CD14-positive monocyte (primary cell): ENCODE results near the gene MS4A5. TPM values are rescaled to one million over a fixed set of nuclear protein-coding genes. Genes with fewer than 3 reads are reported as not detected.

ENCODE experiments used
- DNase-seq, 3 donors: peaks; one replicate each; pipeline ENCODE4 v3.0.0-alpha.2; 2011 to 2022
- H2AFZ ChIP-seq: 2 replicates; pipeline ENCODE4 v1.6.0; 2012; ENCODE audit warnings: mild to moderate bottlenecking, low read depth, low read length, inconsistent platforms; ENCODE audit not compliant: insufficient read depth, poor library complexity, severe bottlenecking
- H3K27ac ChIP-seq, 2 donors: 1 replicate in 1 of 2; 2 replicates in 1 of 2; pipeline ENCODE4 v1.5.1; 2012 to 2013; ENCODE audit warnings: low read length in 2 of 2, control low read depth in 1 of 2, inconsistent platforms in 1 of 2, low read depth in 1 of 2, mild to moderate bottlenecking in 1 of 2
- H3K27me3 ChIP-seq, 2 donors: one replicate each; pipeline versions ENCODE4 v1.6.0 to v1.6.1; 2011 to 2013; ENCODE audit warnings: low read length in 2 of 2; ENCODE audit not compliant: control insufficient read depth in 2 of 2, insufficient read depth in 2 of 2
- H3K36me3 ChIP-seq, 2 donors: replicated peaks in 1 of 2; 1 replicate in 1 of 2; 2 replicates in 1 of 2; pipeline versions ENCODE4 v1.5.1 to v1.6.1; 2012 to 2013; ENCODE audit warnings: low read length in 2 of 2, control low read depth in 1 of 2, inconsistent platforms in 1 of 2, mild to moderate bottlenecking in 1 of 2; ENCODE audit not compliant: insufficient read depth in 2 of 2, control insufficient read depth in 1 of 2
- H3K4me1 ChIP-seq, 2 donors: 1 replicate in 1 of 2; 2 replicates in 1 of 2; pipeline versions ENCODE4 v1.5.1 to v1.6.1; 2012 to 2013; ENCODE audit warnings: low read length in 2 of 2, control low read depth in 1 of 2, inconsistent platforms in 1 of 2, mild to moderate bottlenecking in 1 of 2, moderate library complexity in 1 of 2; ENCODE audit not compliant: insufficient read depth in 2 of 2, control insufficient read depth in 1 of 2
- H3K4me2 ChIP-seq: replicated peaks from 2 replicates; pipeline ENCODE3; 2012; ENCODE audit warnings: low read length, moderate library complexity, mild to moderate bottlenecking; ENCODE audit not compliant: poor library complexity, severe bottlenecking; ENCODE audit errors: extremely low read depth
- H3K4me3 ChIP-seq, 3 experiments: fragments of 200-600 bp in 1 of 3; sonication (generic) in 1 of 3; replicated peaks in 1 of 3; 1 replicate in 2 of 3; 2 replicates in 1 of 3; pipeline ENCODE4 v1.5.1; 2011 to 2013; ENCODE audit warnings: low read length in 3 of 3, mild to moderate bottlenecking in 3 of 3, control low read depth in 2 of 3, low read depth in 2 of 3, inconsistent platforms in 1 of 3, moderate library complexity in 1 of 3
- H3K79me2 ChIP-seq: 2 replicates; pipeline ENCODE4 v1.6.0; 2012; ENCODE audit warnings: mild to moderate bottlenecking, control low read depth, inconsistent platforms, low read length, moderate library complexity; ENCODE audit not compliant: insufficient read depth
- H3K9ac ChIP-seq: 2 replicates; pipeline ENCODE4 v1.6.0; 2017; ENCODE audit warnings: low read length, mild to moderate bottlenecking; ENCODE audit not compliant: insufficient read depth, poor library complexity, severe bottlenecking
- H3K9me3 ChIP-seq, 2 donors: replicated peaks in 1 of 2; 1 replicate in 1 of 2; 2 replicates in 1 of 2; pipeline versions ENCODE4 v1.5.1 to v1.6.1; 2012 to 2013; ENCODE audit warnings: low read length in 2 of 2, control low read depth in 1 of 2; ENCODE audit not compliant: control insufficient read depth in 1 of 2, insufficient read depth in 1 of 2
- H4K20me1 ChIP-seq: 2 replicates; pipeline ENCODE4 v1.6.0; 2012; ENCODE audit warnings: mild to moderate bottlenecking, low read length, control low read depth, moderate library complexity; ENCODE audit not compliant: insufficient read depth
- H3K27ac Mint-ChIP-seq, 7 donors: one replicate each; pipeline ENCODE4 v1.8.0; 2020; ENCODE audit warnings: mild to moderate bottlenecking in 7 of 7, mixed read lengths in 7 of 7, moderate library complexity in 6 of 7, inconsistent platforms in 2 of 7
- H3K27me3 Mint-ChIP-seq, 3 donors: one replicate each; pipeline ENCODE4 v1.8.0; 2021 to 2022; ENCODE audit warnings: low read depth in 3 of 3, mild to moderate bottlenecking in 3 of 3, mixed read lengths in 3 of 3, moderate library complexity in 3 of 3, inconsistent platforms in 1 of 3
- H3K36me3 Mint-ChIP-seq, 2 donors: one replicate each; pipeline ENCODE4 v1.8.0; 2020; ENCODE audit warnings: mixed read lengths in 2 of 2, inconsistent platforms in 1 of 2, mild to moderate bottlenecking in 1 of 2
- H3K4me1 Mint-ChIP-seq: one replicate; pipeline ENCODE4 v1.8.0; 2020; ENCODE audit warnings: mild to moderate bottlenecking, mixed read lengths
- H3K4me3 Mint-ChIP-seq, 2 donors: one replicate each; pipeline ENCODE4 v1.8.0; 2020; ENCODE audit warnings: mild to moderate bottlenecking in 2 of 2, mixed read lengths in 2 of 2, moderate library complexity in 1 of 2
- H3K9me3 Mint-ChIP-seq, 7 donors: one replicate each; pipeline ENCODE4 v1.8.0; 2020 to 2022; ENCODE audit warnings: mixed read lengths in 7 of 7, mild to moderate bottlenecking in 6 of 7, moderate library complexity in 6 of 7, inconsistent platforms in 2 of 7
- CTCF ChIP-seq: fragments of 200-600 bp; IDR thresholded peaks from one replicate; pipeline ENCODE4 v1.8.0; 2022; ENCODE audit warnings: antibody characterized with exemption, mild to moderate bottlenecking
- WGBS: methylation state at CpG from one replicate; pipeline ENCODE4 v1.1.5; 2013; ENCODE audit warnings: missing lambda C conversion rate; ENCODE audit not compliant: insufficient coverage; 5-methylcytosine and 5-hydroxymethylcytosine counted together
- intact Hi-C, 2 donors: fragments of 100-400 bp; cut with micrococcal nuclease; formaldehyde crosslinking; loops; one replicate each; pipeline versions ENCODE4 v1.15.0 to v1.15.1; 2023
- polyA minus RNA-seq: library from RNA; depleted of rRNA, polyadenylated mRNA; stranded (reverse); fragments of >200 nt; gene quantifications from 2 replicates; pipeline ENCODE4 v1.2.3, GENCODE V29; 2012
- polyA plus RNA-seq, 3 donors: library from polyadenylated mRNA; depleted of rRNA in 1 of 3; unstranded in 2 of 3; stranded (reverse) in 1 of 3; fragments of 300-500 nt in 2 of 3; fragments of >200 nt in 1 of 3; fragmentation: Illumina TruSeq in 2 of 3; gene quantifications; 1 replicate in 2 of 3; 2 replicates in 1 of 3; pipeline ENCODE4 v1.2.3, GENCODE V29; 2012 to 2021
- total RNA-seq, 12 experiments: library from RNA in 1 of 12; stranded (reverse) in 1 of 12; fragments of 120-200 nt in 1 of 12; gene quantifications; one replicate each; pipeline ENCODE4 v1.2.4 and lab custom pipeline; 2013 to 2026; ENCODE audit warnings: mixed read lengths in 6 of 12, inconsistent platforms in 1 of 12

MS4A5 gene
- total RNA-seq (2013), result not detected
- not detected for polyA plus RNA-seq
- not detected in 2 replicates for polyA minus RNA-seq
- 0 to 0.75 (median 0) reads per million in 11 experiments for total RNA-seq (lab: John Stamatoyannopoulos, UW)

- H3K27ac Mint-ChIP-seq, result no peak within 1 kb of the TSS
- no peak for TF ChIP-seq CTCF
- peaks cover 0 to 2% (median 0%) of the 10 kb centered on the region in 3 donors for H3K27me3 Mint-ChIP-seq
- Histone ChIP-seq H3K9me3 (no peaks in the 10 kb centered on the region), H2AFZ (peak within 1 kb of the TSS; percentile 34), H3K4me2 (no peak within 1 kb of the TSS), H3K4me1 (no peaks in the 10 kb centered on the region), H3K79me2 (no peaks in the 10 kb centered on the region), H3K4me3 (no peak within 1 kb of the TSS), H3K27ac (no peak within 1 kb of the TSS), H3K27me3 (peaks cover 0 to 2% of the 10 kb centered on the region in 2 donors), H3K36me3 (no peaks in the 10 kb centered on the region), H4K20me1 (no peaks in the 10 kb centered on the region), H3K9ac (no peak within 1 kb of the TSS)
- no peaks in the 10 kb centered on the region for H3K36me3 Mint-ChIP-seq
- H3K9me3 Mint-ChIP-seq, result peaks cover 0 to 3% (median 0%) of the 10 kb centered on the region in 7 donors
- intact Hi-C loops, result no loop called here
- H3K4me1 Mint-ChIP-seq, result peaks cover 16% of the 10 kb centered on the region
- H3K4me3 Mint-ChIP-seq, result no peak within 1 kb of the TSS
- no peak for DNase-seq
- WGBS, result no CpG with 5 or more reads among the region's 5 CpGs
Observed at GRCh38 chr11:60429272-60429671, at the start of gene MS4A5. Gene MS4A5 (plus strand): TSS chr11:60429572. CDS start chr11:60429675, 103 bp downstream.

- H3K4me2 ChIP-seq, result peak overlapping the region; percentile 33
- intact Hi-C loops, result no loop called here
- peaks cover 79 to 95% of the 10 kb centered on the region in 2 donors for H3K36me3 Mint-ChIP-seq
- no peak overlapping the region for H2AFZ ChIP-seq
- no peaks in the 10 kb centered on the region for H3K27me3 Mint-ChIP-seq
- H3K4me1 Mint-ChIP-seq, result peaks cover 74% of the 10 kb centered on the region
- peak; percentile 84 to 90 (median 88) for DNase-seq
- no peaks in the 10 kb centered on the region for H4K20me1 ChIP-seq
- H3K27ac Mint-ChIP-seq, result peak overlapping the region; percentile 96 to 98 (median 97)
- H3K36me3 ChIP-seq, result peaks cover 40 to 65% of the 10 kb centered on the region in 2 donors
- WGBS, result 8% methylated on average over 1 of the region's 5 CpGs
- peaks cover 67 to 74% of the 10 kb centered on the region in 2 donors for H3K4me1 ChIP-seq
- no peaks in the 10 kb centered on the region for H3K9me3 ChIP-seq
- H3K4me3 Mint-ChIP-seq, result peak overlapping the region; percentile 48 to 58
- H3K9me3 Mint-ChIP-seq, result peaks cover 1 to 13% (median 6%) of the 10 kb centered on the region in 7 donors
- H3K4me3 ChIP-seq, result peak overlapping the region in 1 of 3 experiments; percentile 22
- no peaks in the 10 kb centered on the region for H3K27me3 ChIP-seq
- no peak for TF ChIP-seq CTCF
- peak overlapping the region; percentile 89 to 96 for H3K27ac ChIP-seq
- H3K79me2 ChIP-seq, result peaks cover 7% of the 10 kb centered on the region
- H3K9ac ChIP-seq, result peak overlapping the region; percentile 58
Observed at GRCh38 chr11:60389279-60389910, 40.0 kb upstream of the MS4A5 start.
